ENCODE data around the gene CALCOCO1. TPM values are rescaled to one million over a fixed set of nuclear protein-coding genes. Genes with fewer than 3 reads are reported as not detected.

Gene CALCOCO1
- total and polyA plus RNA-seq, 8 donors = 74.8 to 186 (median 134) TPM

DNA sequence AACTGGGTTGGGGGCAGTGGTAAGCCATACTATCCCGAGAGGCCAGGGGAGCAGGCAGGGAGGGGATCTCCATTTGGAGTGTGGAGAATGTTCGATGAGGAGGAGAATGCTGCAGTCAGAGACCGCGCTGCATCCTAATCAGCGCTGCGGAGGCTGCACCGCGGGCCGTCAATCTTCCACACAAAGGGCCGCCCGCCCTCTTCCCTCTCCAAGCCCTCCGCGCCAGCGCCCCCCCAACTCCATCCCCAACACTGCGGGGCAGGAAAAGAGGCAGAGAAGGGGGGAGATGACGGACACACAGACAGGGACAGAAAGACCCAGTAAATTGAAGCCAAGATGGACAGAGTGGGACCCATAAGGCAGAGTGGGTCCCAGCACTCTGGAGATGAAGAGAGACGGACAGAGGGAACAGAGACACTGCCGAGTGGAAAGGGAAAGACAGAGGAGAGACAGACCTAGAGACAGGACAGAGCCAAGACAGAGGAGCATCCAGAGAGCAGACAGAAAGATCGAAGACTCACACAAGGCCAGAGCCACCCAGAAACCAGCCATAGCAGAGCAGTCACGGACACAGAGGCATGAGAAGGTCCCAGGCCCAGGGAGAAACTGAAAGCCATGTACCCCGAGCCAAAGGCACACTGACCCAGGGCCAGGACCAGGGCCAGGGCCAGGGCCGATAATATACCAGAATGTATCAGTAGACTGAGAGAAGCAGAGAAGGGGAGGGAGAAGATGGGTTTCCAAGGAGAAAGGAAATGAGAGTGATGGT lies 21.0 kb upstream of the CALCOCO1 start:
- Histone ChIP-seq H3K27me3 (peaks cover 43 to 91% of the 10 kb centered on the region in 2 donors), H3K36me3 (no peaks in the 10 kb centered on the region), H3K9me3 (no peaks in the 10 kb centered on the region), H3K4me1 (peaks cover 9 to 31% of the 10 kb centered on the region in 2 donors), H3K27ac (no peak overlapping the region), H3K4me3 (no peak overlapping the region)
- TF ChIP-seq, protein P1, sequence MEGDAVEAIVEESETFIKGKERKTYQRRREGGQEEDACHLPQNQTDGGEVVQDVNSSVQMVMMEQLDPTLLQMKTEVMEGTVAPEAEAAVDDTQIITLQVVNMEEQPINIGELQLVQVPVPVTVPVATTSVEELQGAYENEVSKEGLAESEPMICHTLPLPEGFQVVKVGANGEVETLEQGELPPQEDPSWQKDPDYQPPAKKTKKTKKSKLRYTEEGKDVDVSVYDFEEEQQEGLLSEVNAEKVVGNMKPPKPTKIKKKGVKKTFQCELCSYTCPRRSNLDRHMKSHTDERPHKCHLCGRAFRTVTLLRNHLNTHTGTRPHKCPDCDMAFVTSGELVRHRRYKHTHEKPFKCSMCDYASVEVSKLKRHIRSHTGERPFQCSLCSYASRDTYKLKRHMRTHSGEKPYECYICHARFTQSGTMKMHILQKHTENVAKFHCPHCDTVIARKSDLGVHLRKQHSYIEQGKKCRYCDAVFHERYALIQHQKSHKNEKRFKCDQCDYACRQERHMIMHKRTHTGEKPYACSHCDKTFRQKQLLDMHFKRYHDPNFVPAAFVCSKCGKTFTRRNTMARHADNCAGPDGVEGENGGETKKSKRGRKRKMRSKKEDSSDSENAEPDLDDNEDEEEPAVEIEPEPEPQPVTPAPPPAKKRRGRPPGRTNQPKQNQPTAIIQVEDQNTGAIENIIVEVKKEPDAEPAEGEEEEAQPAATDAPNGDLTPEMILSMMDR (IDR thresholded peaks at IDR 0.05) = no peak
- intact Hi-C loops (cut with DNase I) = no loop called here
- ATAC-seq (no peak), DNase-seq (no peak)

DNA sequence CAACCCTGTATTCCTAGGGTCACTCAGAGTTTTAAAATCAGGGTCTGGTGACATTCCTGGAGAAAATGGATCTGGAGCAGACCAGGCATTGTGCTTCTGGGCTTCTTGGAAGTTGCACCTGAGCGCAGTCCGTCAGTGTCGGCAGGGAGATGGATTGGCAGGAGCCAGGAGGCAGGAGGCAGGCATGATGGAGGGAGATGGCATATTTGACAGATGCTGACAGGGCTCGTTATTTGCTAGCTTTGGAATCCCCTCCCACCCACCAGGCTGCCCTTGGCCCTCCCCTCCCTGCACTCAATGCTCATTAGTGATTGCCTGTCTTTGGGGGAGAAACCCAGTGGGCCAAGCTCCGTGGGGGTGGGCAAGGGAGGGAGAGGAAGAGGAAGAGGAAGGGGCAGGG lies 19.8 kb upstream of the CALCOCO1 start:
- no peak for ATAC-seq
- H3K9me3 ChIP-seq = no peaks in the 10 kb centered on the region
- peaks cover 9 to 29% of the 10 kb centered on the region in 2 donors for H3K4me1 ChIP-seq
- no peak overlapping the region for H3K4me3 ChIP-seq
- no peak for DNase-seq
- intact Hi-C loops (cut with DNase I) = no loop called here
- no peak overlapping the region for H3K27ac ChIP-seq
- peaks cover 43 to 91% of the 10 kb centered on the region in 2 donors for H3K27me3 ChIP-seq
- no peaks in the 10 kb centered on the region for H3K36me3 ChIP-seq
- TF ChIP-seq, protein P1 (IDR thresholded peaks at IDR 0.05) = no peak

DNA sequence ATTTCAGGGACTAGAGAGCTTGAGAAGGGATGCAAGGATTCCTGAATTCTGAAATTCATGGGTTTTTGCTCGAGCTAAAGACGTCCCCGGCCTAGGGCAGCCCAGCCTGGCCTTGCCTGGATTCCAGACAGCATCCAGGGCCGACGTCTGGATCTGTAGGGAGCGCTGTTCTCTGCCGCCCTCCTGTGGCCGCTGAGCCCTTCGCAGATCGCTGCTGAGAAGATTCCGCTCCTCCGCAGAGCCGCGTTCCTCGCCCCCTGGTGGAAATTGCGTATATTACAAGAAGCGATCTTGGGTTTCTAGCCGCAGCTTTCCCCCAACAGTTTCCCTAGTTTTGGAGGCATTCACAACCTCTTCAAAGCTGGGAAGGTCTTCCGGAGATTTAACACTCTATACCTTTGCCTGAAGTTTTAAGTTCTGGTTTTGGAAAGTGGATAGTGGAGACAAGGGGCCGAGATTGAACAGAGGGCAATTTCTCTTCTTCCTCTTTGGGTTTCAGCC lies 19.4 kb upstream of the CALCOCO1 start:
- Histone ChIP-seq H3K4me3 (no peak overlapping the region), H3K27me3 (peaks cover 40 to 91% of the 10 kb centered on the region in 2 donors), H3K4me1 (peaks cover 9 to 25% of the 10 kb centered on the region in 2 donors), H3K9me3 (no peaks in the 10 kb centered on the region), H3K27ac (no peak overlapping the region), H3K36me3 (no peaks in the 10 kb centered on the region)
- peak; percentile 93 for ATAC-seq
- TF ChIP-seq, protein P1 (IDR thresholded peaks at IDR 0.05) = peak; percentile 99
- peak; percentile 87 to 98 (median 94) for DNase-seq
- intact Hi-C loops (cut with DNase I) = no loop called here

DNA sequence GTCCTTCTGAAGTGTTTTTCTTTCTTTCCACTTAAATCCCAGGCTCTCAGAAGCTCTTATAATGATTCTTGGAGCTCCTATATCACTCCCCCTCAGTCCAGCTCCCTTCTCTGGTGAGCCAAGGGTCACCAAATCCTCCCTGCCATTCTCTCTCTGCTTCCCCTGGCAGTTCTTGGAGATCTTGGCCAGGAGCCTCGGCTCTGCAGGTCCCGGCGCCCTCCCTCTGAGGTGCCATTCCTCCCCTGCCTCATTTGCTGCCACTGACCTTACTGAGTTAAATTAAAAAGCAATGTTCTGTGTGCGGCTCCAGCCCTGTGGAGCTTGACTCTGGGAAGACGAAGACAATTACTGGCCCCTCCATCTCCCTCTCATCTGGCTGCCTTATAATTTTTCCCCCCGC lies 17.5 kb upstream of the CALCOCO1 start:
- intact Hi-C loops (cut with DNase I) = loop anchor here in 1 of 2 donors (5.0 kb wide), 1 partner anchor 42 kb away; no protein-coding TSS in a partner anchor
- TF ChIP-seq, protein P1 (IDR thresholded peaks at IDR 0.05) = no peak
- peaks cover 35 to 91% of the 10 kb centered on the region in 2 donors for H3K27me3 ChIP-seq

DNA sequence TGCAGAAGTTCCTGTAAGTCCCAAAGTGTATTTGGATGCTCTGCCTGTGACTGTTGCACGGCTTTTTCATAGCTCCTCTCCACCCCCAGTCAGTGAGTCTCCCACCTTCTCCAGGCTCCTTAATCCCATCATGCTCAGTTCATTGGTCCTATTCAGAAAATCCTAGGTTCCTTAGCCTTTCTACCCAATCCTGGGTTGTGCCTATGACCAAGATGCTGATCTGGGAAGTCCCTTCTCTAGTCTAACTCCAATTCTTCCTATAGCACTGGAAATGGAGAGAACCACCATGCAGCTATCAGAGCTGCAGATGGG lies 16.8 kb upstream of the CALCOCO1 start:
- no peak overlapping the region for H3K4me3 ChIP-seq
- no peak overlapping the region for H3K27ac ChIP-seq
- no peak for ATAC-seq
- intact Hi-C loops (cut with DNase I) = loop anchor here in 1 of 2 donors (5.0 kb wide), 1 partner anchor 42 kb away; no protein-coding TSS in a partner anchor
- no peaks in the 10 kb centered on the region for H3K36me3 ChIP-seq
- H3K4me1 ChIP-seq = peaks cover 7 to 20% of the 10 kb centered on the region in 2 donors
- H3K27me3 ChIP-seq = peaks cover 35 to 91% of the 10 kb centered on the region in 2 donors
- H3K9me3 ChIP-seq = no peaks in the 10 kb centered on the region
- TF ChIP-seq, protein P1 (IDR thresholded peaks at IDR 0.05) = no peak
- no peak for DNase-seq

More for the DNA sequence above, 17.5 kb upstream of the CALCOCO1 start:
- ATAC-seq (no peak), DNase-seq (no peak)
- Histone ChIP-seq H3K27ac (no peak overlapping the region), H3K36me3 (no peaks in the 10 kb centered on the region), H3K9me3 (no peaks in the 10 kb centered on the region), H3K4me1 (peaks cover 4 to 13% of the 10 kb centered on the region in 2 donors), H3K4me3 (no peak overlapping the region)

Measured in left lung (tissue), 10 donors.